Upper lobe of right lung (tissue), 1 donor: ENCODE data around the gene CABP2. TPM values are rescaled to one million over a fixed set of nuclear protein-coding genes. Genes with fewer than 3 reads are reported as not detected.
A peak's percentile ranks its signal among the peaks of the same experiment; 100 is the strongest.
"Not testable (repeated sequence)": the region's sequence is repeated elsewhere in the genome, so short reads cannot be mapped to it uniquely, and the experiment has no call there.

ENCODE experiments used
- ATAC-seq: fragments of 200-7000 bp; cut with Tn5 transposase; one replicate; pipeline ENCODE4 v1.9.1; 2020; ENCODE audit warnings: mild to moderate bottlenecking, moderate library complexity
- DNase-seq: peaks from one replicate; pipeline ENCODE4 v3.0.0-alpha.2; 2020
- H3K27ac ChIP-seq: fragments of 200-600 bp; one replicate; pipeline ENCODE4 v1.8.0; 2022
- H3K27me3 ChIP-seq: fragments of 200-600 bp; one replicate; pipeline ENCODE4 v1.8.0; 2022; ENCODE audit warnings: mild to moderate bottlenecking
- H3K36me3 ChIP-seq: fragments of 200-600 bp; one replicate; pipeline ENCODE4 v1.8.0; 2022
- H3K4me1 ChIP-seq: fragments of 200-600 bp; one replicate; pipeline ENCODE4 v1.8.0; 2022
- H3K4me3 ChIP-seq: fragments of 200-600 bp; one replicate; pipeline ENCODE4 v1.8.0; 2022; ENCODE audit warnings: mild to moderate bottlenecking
- H3K9me3 ChIP-seq: fragments of 200-600 bp; one replicate; pipeline ENCODE4 v1.8.0; 2022
- intact Hi-C: fragments of 100-400 bp; cut with DNase I; formaldehyde crosslinking; loops from one replicate; pipeline ENCODE4 v1.11.0; 2022
- microRNA-seq: library from miRNA; unstranded; fragments of <30 nt; microRNA quantifications from one replicate; pipeline ENCODE4 v1.2.0, GENCODE V29; 2020; ENCODE audit warnings: borderline microRNAs expressed
- total RNA-seq: library from RNA; stranded (reverse); fragmentation: NEBNext Ultra II Directional; extraction: Animal tissue kit (Norgen Biotek cat#: 25700); gene quantifications from one replicate; pipeline ENCODE4 v1.2.1, GENCODE V29; 2021
- TF ChIP-seq, protein P1 (sequence below): fragments of 200-600 bp; IDR thresholded peaks from one replicate; pipeline ENCODE4 v1.8.0; 2022; ENCODE audit warnings: antibody characterized with exemption
- donor health status: DM: no; HTN: yes; CAD: no; lungs with severe emphysema.

CABP2 gene
- total RNA-seq, 1 donor from 2014 or later, result not detected

DNA sequence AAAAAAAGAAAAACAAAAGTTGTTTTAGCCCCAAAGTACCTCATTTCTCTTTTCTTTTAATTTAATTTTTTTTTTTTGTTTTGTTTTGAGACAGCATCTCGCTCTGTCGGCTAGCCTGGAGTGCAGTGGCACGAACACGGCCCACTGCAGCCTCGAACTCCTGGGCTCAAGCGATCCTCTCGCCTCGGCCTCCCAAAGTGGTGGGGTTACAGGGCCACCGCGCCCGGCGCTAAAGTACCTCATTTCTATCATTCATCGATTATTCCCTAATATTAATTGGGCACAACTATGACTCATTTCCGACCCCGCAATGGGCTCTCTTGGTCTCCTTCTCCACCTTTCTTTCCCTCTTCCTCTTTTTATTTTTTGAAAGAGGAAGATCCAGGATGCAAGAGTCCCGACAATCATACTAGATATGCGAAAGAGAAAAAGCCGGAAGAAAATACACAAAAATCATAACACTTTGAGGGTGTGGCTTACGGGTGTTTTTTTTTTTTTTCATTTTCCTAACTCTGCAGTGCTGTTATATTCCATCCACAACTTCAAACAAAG, 40.9 kb downstream of the CABP2 start:
- Histone ChIP-seq H3K9me3 (no peaks in the 10 kb centered on the region), H3K27me3 (no peaks in the 10 kb centered on the region), H3K36me3 (peaks cover 9% of the 10 kb centered on the region), H3K4me3 (peak overlapping the region; percentile 62), H3K4me1 (peaks cover 36% of the 10 kb centered on the region), H3K27ac (peak overlapping the region; percentile 88)
- intact Hi-C loops, result no loop called here
- peak; percentile 3 for ATAC-seq
- no peak for DNase-seq
- TF ChIP-seq, protein P1, sequence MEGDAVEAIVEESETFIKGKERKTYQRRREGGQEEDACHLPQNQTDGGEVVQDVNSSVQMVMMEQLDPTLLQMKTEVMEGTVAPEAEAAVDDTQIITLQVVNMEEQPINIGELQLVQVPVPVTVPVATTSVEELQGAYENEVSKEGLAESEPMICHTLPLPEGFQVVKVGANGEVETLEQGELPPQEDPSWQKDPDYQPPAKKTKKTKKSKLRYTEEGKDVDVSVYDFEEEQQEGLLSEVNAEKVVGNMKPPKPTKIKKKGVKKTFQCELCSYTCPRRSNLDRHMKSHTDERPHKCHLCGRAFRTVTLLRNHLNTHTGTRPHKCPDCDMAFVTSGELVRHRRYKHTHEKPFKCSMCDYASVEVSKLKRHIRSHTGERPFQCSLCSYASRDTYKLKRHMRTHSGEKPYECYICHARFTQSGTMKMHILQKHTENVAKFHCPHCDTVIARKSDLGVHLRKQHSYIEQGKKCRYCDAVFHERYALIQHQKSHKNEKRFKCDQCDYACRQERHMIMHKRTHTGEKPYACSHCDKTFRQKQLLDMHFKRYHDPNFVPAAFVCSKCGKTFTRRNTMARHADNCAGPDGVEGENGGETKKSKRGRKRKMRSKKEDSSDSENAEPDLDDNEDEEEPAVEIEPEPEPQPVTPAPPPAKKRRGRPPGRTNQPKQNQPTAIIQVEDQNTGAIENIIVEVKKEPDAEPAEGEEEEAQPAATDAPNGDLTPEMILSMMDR, result no peak

DNA sequence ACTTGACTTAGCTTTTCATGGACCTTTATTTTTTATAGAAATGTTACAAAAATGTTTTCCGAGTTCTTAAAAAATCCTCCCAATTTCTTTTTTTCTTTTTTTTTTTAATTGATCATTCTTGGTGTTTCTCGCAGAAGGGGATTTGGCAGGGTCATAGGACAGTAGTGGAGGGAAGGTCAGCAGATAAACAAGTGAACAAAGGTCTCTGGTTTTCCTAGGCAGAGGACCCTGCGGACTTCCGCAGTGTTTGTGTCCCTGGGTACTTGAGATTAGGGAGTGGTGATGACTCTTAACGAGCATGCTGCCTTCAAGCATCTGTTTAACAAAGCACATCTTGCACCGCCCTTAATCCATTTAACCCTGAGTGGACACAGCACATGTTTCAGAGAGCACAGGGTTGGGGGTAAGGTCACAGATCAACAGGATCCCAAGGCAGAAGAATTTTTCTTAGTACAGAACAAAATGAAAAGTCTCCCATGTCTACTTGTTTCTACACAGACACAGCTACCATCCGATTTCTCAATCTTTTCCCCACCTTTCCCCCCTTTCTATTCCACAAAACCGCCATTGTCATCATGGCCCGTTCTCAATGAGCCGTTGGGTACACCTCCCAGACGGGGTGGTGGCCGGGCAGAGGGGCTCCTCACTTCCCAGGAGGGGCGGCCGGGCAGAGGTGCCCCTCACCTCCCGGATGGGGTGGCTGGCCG, 45.7 kb downstream of the CABP2 start:
- DNase-seq, H3K4me1 ChIP-seq, H3K27ac ChIP-seq, H3K27me3 ChIP-seq, H3K9me3 ChIP-seq, ATAC-seq, H3K4me3 ChIP-seq, H3K36me3 ChIP-seq, intact Hi-C loops: not testable (repeated sequence)

DNA sequence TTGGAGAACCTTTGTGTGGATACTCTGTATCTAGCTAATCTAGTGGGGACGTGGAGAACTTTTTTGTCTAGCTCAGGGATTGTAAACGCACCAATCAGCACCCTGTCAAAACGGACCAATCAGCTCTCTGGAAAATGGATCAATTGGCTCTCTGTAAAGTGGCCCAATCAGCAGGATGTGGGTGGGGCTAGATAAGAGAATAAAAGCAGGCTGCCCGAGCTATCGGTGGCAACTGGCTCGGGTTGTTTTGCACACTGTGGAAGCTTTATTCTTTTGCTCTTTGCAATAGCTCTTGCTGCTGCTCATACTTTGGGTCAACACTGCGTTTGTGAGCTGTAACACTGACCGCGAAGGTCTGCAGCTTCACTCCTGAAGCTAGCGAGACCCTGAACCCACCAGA, 46.6 kb downstream of the CABP2 start:
- H3K4me3 ChIP-seq, ATAC-seq, DNase-seq, H3K36me3 ChIP-seq, H3K27ac ChIP-seq, H3K9me3 ChIP-seq, H3K27me3 ChIP-seq, intact Hi-C loops, H3K4me1 ChIP-seq: not testable (repeated sequence)

DNA sequence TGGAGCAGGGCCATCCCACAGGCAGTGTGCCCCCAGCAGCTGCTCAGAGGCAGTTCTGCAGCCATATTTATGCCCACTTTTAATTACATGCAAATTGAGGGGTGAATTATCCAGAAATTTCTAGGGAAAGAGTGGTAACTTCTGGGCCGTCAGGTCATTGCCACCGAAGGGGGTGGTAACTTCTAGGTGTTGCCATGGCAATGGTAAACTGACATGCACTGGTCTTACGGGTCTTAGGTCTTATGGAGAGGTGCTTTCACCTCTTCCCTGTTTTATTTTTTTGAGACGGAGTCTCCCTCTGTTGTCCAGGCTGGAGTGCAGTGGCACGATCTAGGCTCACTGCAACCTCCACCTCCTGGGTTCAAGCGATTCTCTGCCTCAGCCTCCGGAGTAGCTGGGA, 50.4 kb downstream of the CABP2 start:
- no peaks in the 10 kb centered on the region for H3K36me3 ChIP-seq
- H3K27ac ChIP-seq, result no peak overlapping the region
- no peak for DNase-seq
- no peaks in the 10 kb centered on the region for H3K9me3 ChIP-seq
- no peaks in the 10 kb centered on the region for H3K27me3 ChIP-seq
- intact Hi-C loops, result no loop called here
- peaks cover 8% of the 10 kb centered on the region for H3K4me1 ChIP-seq
- TF ChIP-seq, protein P1, result no peak
- no peak for ATAC-seq
- H3K4me3 ChIP-seq, result no peak overlapping the region

- TF ChIP-seq, protein P1, result no peak
- no peaks in the 10 kb centered on the region for H3K9me3 ChIP-seq
- intact Hi-C loops, result no loop called here
- peaks cover 18% of the 10 kb centered on the region for H3K4me1 ChIP-seq
- ATAC-seq, result no peak
- DNase-seq, result no peak
- H3K4me3 ChIP-seq, result no peak overlapping the region
- H3K36me3 ChIP-seq, result no peaks in the 10 kb centered on the region
- H3K27ac ChIP-seq, result no peak overlapping the region
- H3K27me3 ChIP-seq, result no peaks in the 10 kb centered on the region
Measured at GRCh38 chr11:67470337-67471002, 52.8 kb downstream of the CABP2 start.

- Histone ChIP-seq H3K27me3 (no peaks in the 10 kb centered on the region), H3K36me3 (no peaks in the 10 kb centered on the region), H3K4me3 (peak overlapping the region; percentile 97), H3K27ac (peak overlapping the region; percentile 93), H3K9me3 (no peaks in the 10 kb centered on the region), H3K4me1 (peaks cover 18% of the 10 kb centered on the region)
- ATAC-seq (no peak), DNase-seq (no peak)
- TF ChIP-seq, protein P1, result no peak
- intact Hi-C loops, result no loop called here
Measured at GRCh38 chr11:67469508-67469811, 53.8 kb downstream of the CABP2 start.

Small RNA genes lying within 50 kb of the gene (microRNA-seq; reads per million reads assigned to microRNA genes)
- gene MIR6752, result not detected

Other genes starting within 250 kb of the CABP2 start
- 59.4 TPM for gene ANKRD13D, start 234.1 kb downstream of the CABP2 start, total RNA-seq
- gene SSH3, start 219.9 kb downstream of the CABP2 start, total RNA-seq, result 36.4 TPM
- 69.3 TPM for gene POLD4, start 169.9 kb downstream of the CABP2 start, total RNA-seq
- gene CLCF1, start 149.8 kb downstream of the CABP2 start, total RNA-seq, result 4.0 TPM
- gene RAD9A, start 131.5 kb downstream of the CABP2 start, total RNA-seq, result 20.7 TPM
- gene PPP1CA, start 121.6 kb downstream of the CABP2 start, total RNA-seq, result 134 TPM
- 26.8 TPM for gene TBC1D10C, start 119.4 kb downstream of the CABP2 start, total RNA-seq
- gene CARNS1, start 107.8 kb downstream of the CABP2 start, total RNA-seq, result 2.7 TPM
- 40.0 TPM for gene RPS6KB2, start 95.0 kb downstream of the CABP2 start, total RNA-seq
- gene PTPRCAP, start 85.8 kb downstream of the CABP2 start, total RNA-seq, result 17.7 TPM
- 132 TPM for gene CORO1B, start 80.0 kb downstream of the CABP2 start, total RNA-seq
- gene GPR152, start 70.7 kb downstream of the CABP2 start, total RNA-seq, result not detected
- 3.2 TPM for gene CABP4, start 68.1 kb downstream of the CABP2 start, total RNA-seq
- 46.9 TPM for gene TMEM134, start 54.2 kb downstream of the CABP2 start, total RNA-seq
- 87.0 TPM for gene AIP, start 40.4 kb downstream of the CABP2 start, total RNA-seq
- gene PITPNM1, start 18.1 kb downstream of the CABP2 start, total RNA-seq, result 38.2 TPM
- 84.2 TPM for gene CDK2AP2, start 15.3 kb downstream of the CABP2 start, total RNA-seq
- gene GSTP1, start 60.4 kb upstream of the CABP2 start, total RNA-seq, result 751 TPM
- gene NDUFV1, start 83.5 kb upstream of the CABP2 start, total RNA-seq, result 141 TPM
- 12.2 TPM for gene NUDT8, start 106.5 kb upstream of the CABP2 start, total RNA-seq
- gene TBX10, start 116.3 kb upstream of the CABP2 start, total RNA-seq, result not detected
- 0.32 TPM for gene ACY3, start 127.3 kb upstream of the CABP2 start, total RNA-seq
- 1.3 TPM for gene ALDH3B2, start 151.2 kb upstream of the CABP2 start, total RNA-seq